Stimulated activated CD4-positive, alpha-beta T cell treated with anti-CD3 and anti-CD28 coated beads, Interleukin-2, amount 100 ng/mL, for 48 hours (primary cell): ENCODE results near the gene AARSD1.
"Not testable (repeated sequence)": the region's sequence is repeated elsewhere in the genome, so short reads cannot be mapped to it uniquely, and the experiment has no call there.

Experiments used
- DNase-seq, 2 donors: peaks; one replicate each; pipeline ENCODE4 v3.0.0-alpha.2; 2020

Gene AARSD1

DNA sequence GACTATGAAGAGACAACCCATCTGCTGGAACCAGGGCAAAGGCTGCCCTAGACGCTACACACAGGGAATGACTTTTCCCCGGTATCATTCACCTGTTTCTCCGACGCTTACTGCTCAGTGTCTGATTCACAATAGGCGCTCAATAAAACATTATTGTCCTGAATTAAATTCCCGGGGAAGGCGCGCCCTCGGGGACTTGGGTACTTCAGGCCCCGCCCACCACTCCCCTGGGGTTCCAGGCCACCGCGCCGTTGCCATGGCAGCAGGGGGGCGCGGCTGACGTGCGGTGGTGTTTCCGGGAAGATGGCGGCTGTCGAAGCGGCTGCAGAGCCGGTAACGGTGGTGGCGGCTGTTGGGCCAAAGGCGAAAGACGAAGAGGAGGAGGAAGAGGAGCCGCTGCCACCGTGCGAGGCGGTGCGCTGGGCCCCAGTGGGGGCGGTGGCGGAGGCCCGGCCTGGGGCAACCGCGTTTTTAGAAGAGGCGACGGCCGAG, 16.1 kb upstream of the AARSD1 start, which contains the start of gene RUNDC1:
RUNDC1 (plus strand) TSS at position 292 of the 492 bp plus-strand sequence; CDS start at position 304, 12 bp downstream.
- peak; percentile 88 to 90 for DNase-seq

DNA sequence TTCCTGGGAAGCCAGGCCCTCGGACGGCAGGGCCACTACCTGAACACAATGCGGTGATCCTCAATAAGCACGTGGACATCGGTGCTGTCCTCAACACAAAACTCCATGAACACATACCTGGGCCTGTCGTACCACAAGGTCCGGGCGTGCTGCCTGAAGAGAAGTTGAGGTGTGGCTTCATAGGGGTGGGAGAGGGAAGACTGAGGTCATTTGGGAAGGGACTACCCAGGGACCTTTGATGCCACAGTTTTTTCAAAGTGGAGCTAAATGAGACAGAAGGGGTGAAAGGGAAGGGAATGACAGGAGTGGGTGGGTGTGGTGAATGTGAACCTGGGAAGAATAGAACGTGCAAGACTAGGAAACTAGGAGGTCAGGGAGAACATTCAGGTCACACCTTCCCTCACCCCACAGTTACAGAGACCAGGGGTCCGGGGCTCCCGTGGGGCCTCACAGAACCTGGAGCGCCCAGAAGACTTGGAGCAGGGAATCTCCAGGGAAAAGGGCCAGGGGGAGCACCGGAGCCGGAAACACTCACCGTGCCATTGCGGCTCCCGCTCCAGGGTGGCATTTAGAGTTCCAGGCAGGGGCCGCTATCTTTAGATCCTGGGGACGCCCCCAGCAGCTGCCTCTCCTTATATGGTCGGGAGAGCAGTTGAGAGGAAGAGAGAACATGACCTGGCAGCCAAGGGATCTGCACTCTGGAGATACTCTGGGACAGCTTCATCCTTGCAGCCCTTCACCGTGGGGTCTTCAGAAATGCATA, 15.4 kb upstream of the AARSD1 start, which contains the start of gene PTGES3L:
PTGES3L (minus strand) TSS at position 570 of the 763 bp plus-strand sequence; CDS start at position 543, 27 bp downstream.
- no peak for DNase-seq

DNA sequence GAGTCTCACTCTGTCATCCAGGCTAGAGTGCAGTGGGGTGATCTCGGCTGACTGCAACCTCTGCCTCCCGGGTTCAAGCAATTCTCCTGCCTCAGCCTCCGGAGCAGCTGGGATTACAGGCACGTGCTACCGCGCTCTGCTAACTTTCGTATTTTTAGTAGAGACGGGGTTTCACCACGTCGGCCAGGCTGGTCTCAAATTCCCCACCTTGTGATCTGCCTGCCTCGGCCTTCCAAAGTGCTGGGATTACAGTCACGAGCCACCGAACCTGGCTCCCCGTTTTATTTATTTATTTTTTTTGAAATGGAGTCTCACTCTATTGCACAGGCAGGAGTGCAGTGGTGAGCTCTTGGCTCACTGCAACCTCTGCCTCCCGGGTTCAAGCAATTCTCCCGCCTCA, 11.4 kb upstream of the AARSD1 start:
- DNase-seq, result not testable (repeated sequence)

DNA sequence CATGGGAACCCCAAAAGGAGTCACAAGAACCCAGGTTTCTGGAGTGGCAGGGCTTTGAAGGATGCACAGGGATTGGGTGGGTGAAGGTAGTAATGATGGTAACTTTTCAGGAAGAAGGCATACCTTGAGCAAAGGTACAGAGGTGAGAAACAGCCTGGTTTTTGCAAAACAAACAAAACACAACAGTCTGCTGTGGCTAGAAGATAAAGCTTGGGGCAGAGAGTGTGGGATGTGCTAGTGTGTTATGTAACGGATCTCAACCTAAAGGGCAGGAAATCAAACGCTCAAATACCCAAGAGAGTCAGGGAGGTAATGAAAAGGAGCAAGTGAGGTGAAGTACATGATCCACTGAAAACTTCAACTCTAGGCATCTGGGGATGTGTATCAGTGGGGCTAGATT, 11.0 kb upstream of the AARSD1 start:
- DNase-seq, result no peak

DNA sequence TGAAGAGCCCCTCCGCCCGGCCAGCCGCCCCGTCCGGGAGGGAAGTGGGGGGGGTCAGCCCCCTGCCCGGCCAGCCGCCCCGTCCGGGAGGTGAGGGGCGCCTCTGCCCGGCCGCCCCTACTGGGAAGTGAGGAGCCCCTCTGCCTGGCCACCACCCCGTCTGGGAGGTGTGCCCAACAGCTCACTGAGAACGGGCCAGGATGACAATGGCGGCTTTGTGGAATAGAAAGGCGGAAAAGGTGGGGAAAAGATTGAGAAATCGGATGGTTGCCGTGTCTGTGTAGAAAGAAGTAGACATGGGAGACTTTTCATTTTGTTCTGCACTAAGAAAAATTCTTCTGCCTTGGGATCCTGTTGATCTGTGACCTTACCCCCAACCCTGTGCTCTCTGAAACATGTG, 9.1 kb upstream of the AARSD1 start:
- DNase-seq, result not testable (repeated sequence)

DNA sequence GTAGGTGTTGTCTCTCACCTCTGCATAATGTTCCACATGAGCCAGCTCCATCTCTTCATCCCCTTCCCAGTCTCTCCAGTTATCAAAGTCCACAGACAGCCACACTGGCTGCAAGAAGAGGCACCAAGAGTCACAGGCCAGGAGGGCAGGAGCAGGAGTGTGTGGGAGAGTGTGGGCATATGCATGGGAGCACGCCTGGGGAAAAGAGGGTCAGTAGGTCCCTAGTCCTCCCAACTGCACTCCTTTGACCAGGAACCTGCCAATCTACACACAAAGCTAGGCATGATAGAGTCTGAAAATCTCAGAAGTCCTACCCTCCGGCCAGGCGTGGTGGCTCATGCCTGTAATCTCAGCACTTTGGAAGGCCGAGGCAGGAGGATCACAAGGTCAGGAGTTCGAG, 7.3 kb upstream of the AARSD1 start:
- DNase-seq, result no peak

DNA sequence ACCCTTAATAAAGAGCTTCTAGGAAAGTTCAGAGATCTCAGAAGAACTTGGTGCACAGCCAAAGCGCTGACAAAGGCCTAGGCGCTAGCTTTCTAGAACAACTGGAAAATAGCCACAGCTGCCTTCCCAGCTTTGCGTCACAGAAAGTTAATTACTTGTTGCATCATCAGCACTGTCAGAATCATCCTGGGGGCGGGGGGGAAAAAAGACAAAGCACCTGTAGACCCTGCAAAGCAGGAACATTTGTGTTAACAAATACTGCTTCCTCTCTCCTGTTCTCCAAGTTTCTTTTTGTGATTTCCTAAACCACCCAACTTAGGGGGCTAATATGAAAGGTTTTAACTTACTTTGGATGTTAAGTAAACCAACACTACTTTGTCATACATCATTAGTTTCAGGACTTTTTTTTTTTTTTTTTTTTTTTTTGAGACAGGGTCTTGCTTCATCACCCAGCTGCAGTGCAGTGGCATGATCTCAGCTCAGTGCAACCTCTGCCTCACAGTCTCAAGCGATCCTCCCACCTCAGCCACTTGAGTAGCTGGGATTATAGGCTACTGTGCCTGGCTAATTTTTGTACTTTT, 4.8 kb upstream of the AARSD1 start:
- DNase-seq, result no peak

DNA sequence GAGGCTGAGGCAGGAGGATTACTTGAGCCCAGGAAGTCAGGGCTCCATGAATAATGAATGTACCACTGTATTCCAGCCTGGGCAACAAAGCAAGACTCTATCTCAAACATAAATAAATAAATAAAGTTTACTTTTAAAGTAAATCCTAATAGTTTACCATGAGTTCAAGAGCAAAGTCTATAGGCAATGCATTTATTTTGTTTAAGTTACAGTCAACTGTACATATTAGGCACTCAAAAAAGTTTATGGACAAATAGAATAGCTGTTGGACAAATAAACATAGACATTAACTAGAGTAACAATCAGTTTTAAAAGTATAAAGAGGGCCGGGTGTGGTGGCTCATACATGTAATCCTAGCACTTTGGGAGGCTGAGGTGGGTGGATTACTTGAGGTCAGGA, 3.7 kb upstream of the AARSD1 start:
- no peak for DNase-seq

DNA sequence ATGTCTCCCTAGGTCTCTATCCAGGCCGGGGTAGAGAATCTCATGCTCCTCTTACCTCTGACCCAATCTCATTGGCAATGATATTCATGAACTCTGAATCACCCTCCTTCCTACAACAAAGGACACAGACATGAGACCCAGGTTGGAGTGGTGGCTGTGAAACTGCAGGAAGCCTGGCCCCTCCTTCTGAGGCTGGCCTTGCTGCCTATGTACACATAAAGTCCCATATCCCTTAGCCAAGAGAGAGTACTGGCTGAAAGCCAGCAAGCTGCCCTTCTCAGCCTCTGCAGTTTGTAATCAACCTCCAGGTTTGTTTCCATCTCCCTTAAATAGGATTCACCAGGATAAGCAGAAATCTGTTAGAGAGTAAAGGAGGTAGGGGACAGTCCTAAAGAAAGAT, 10.6 kb downstream of the AARSD1 start:
- no peak for DNase-seq

DNA sequence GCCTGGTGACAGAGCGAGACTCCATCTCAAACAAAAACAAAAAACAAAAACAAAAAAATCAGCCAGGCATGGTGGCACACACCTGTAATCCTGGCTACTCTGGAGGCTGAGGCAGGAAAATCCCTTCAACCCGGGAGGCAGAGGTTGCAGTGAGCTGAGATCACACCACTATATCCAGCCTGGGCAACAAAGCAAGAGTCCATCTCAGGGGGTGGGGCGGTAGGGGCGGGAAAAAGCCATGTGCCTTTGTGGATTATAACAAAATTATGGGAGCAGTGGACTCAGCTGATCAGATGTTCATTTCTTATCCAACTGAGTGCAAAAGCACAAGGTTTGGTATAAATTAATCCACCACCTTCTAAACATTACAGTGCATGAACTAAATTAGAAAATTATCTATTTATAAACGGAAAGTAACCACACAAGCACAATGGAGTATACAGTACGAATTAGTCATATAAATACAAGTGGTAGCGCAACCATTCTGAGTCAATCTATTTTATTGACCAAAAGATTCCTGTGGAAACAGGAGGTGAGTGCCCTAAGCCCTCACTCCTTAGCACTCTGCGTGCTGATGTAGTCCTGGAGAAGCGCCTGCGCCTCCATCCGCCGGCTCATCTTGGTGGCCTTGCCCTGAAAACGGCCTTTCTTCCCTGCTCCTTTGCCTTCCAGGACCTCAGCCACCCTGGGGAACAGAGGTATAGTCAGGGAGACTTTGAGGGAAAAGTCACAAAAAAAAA, 14.0 kb downstream of the AARSD1 start:
- DNase-seq, result no peak

DNA sequence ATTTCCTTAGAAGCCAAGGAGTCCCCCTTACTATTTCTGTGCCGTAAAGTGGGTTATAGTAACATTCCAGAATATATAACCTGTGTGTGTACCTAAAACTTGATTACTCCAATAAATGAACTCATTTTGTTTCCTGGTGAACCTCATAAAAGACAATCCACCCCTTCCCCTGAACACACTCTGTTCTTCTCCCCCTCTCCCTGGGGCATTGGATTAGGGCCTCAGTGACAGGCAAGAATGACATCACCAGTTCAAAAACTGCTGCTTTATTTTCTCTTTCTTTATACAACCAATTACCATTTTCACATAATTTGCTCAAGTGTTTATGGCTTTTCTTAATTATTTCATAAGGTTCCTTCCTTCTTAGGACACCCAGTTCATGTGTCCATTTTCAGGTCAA, 17.4 kb downstream of the AARSD1 start:
- DNase-seq, result no peak

DNA sequence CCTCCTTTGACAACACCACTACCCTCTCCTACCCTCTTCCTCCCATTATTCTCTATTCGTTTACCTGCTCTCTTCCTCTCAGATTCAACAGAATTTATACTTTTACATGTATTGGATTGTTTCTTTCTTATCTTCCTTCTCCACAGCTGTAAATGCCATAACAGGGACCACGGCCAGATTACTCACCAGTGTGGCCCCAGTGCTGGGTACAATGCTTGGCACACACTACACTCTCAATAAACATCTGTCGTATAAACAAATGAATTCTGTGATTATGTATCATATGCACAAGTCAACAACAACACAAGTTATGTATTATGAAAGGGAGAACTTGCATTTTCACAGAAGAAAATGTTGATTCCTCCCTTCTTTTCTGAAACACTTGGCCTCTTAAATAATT, 20.0 kb downstream of the AARSD1 start:
- DNase-seq, result no peak

DNA sequence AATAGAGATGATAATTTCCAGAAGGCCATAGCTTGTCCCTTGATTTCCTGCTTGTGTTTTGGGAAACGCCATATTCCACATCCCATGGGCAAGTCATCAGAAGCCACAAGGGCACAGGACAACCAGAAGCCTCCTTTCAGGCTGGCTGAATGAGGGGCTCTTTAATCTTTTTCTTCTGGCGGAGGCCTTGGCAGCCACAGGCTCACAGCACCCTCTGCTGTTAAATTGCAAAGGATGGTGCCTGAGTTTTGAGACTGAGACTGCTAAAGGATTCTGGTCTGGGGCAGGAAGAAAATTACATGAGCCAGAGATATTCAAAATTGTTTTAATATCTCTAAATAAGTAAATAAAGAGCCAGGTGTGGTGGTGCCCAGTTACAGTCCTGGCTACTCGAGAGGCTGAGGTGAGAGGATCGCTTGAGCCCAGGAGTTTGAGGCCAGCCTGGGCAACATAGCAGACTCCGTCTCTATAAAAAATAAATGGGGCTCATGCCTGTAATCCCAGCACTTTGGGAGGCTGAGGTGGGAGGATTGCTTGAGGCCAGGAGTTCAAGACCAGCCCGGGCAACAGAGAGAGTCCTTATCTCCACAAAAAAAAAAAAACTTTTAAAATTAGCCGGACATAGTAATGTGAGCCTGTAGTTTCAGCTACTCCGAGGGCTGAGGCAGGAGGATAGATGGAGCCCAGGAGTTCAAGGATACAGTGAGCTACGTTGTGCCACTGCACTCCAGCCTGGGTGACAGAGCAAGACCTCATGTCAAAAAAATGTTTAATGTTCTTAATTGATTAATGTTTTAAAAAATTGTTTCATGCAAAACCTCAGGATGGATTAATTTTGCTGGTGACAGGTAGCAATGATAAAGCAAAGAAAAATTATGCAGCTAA, 26.3 kb downstream of the AARSD1 start:
- DNase-seq, result peak; percentile 1 to 16

DNA sequence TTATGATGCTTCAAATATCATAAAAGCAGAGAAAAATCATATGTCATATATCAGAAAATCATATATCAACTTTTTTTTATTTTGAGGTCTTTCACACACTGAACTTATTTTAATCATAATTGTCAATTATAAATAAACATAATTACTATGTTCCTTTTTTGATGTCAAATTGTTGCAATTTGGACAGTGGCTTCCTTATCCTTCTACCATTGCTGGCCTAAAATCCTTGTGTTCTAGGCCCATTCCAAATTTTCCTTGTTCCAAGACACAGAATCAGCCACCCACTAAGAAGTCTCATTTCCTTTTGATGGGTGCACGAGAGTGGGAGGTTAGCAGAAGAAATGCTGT, 34.8 kb downstream of the AARSD1 start:
- DNase-seq, result no peak

DNA sequence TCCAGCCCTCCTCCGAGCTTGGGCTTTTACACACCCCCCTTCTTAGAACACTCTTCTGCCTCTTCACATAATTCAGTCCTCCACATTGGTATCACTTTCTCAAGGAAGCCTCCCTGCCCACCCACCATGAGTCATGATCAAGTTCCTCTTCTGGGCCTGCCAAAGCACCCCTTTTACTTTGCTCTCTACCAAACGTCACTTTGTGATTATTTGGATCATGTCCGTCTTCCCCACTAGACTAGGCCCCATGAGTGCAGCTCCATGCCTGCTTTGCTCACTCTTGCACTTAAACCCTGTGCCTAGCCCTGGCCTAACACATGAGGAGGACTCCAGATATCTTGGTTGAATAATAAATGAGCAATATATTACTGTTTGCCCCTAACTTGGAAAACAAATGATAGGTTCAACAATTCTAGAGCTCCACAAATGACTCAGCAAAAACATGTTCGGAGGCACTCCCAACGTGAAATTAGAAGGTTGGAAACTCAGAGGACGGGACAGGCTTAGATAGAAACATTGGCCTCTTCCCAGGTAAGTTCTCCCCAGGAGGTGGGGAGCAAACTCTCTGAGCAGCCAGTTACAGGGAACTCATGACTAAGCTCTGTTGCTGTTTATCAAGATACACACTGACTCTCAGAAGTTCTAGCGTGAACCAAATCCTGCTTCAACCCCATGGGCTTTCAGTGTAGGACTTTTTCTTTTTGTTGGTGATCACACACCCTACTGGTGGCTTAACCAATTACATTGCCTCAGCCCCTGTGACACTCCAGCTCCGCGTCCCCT, 35.3 kb downstream of the AARSD1 start:
- peak; percentile 16 to 19 for DNase-seq

DNA sequence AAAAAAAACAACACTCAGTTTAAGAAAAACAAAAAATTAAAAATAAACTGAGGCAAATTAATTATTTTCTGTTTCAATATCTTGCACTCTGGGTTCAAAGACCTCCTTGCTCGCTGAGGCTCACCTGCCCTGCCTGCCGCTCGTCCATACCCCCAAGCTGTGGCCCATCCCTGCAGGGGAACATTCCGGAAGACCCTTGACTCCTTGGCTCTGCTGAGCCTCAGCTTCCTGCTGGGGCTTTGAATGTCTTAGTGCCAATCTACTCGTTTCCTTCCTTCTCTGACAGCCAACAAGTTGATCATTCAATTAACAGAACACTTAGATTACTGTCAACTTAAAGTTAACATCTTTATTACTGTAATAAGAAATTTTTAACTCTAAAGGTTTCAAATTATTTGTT, 39.4 kb downstream of the AARSD1 start:
- no peak for DNase-seq

DNA sequence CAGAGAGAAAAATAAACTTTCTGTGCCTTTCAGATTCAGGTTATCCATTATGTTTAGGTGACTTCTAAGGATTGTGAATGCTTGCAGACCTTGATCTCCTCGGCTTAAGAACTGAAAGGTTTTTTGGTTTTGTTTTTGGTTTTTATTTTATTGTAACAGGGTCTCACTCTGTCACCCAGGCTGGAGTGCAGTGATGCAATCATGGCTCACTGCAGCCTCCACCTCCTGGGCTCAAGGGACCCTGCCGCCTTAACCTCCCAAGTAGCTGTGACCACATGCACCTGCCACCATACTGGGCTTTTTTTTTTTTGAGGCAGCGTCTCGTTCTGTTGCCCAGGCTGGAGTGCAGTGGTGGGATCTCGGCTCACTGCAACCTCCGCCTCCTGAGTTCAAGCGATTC, 40.8 kb downstream of the AARSD1 start:
- DNase-seq, result not testable (repeated sequence)

DNA sequence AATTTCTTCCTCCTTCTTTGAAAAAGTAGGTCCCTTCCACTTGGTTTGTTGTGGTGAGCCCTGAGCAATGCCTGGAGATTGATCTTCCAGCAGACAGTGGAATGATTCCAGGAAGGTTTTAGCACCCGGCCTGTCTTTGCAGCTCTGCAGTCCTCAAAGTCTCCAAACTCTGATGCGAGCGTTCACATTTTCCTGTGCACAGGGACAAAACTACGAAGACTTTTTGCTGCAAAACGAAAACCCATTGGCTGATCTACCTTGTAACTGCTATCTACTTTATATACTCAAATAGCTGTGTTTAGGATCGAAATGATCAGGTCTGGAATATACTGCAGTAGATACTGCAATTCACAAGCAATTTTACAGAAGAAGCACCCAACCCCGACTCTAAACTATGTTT, 42.0 kb downstream of the AARSD1 start:
- DNase-seq, result no peak

DNA sequence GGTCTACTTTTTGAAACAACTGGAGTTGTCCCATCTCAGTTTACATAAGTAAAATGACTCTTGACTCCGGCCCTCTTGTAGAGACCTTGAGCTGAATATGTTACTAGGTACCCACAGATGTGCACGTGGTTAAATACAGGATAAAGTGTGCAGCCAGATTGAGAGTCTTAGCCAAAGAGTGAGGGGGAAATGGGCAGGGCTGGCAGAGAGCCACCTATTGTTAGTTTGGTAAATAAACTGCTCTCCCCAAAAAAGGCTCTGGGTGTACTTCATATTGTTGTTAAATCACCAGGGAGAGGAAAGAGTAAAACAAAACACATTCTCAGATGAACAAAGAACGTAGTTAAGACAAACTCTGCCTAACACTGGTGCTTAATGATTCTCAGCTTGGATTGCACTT, 43.3 kb downstream of the AARSD1 start:
- DNase-seq, result no peak

DNA sequence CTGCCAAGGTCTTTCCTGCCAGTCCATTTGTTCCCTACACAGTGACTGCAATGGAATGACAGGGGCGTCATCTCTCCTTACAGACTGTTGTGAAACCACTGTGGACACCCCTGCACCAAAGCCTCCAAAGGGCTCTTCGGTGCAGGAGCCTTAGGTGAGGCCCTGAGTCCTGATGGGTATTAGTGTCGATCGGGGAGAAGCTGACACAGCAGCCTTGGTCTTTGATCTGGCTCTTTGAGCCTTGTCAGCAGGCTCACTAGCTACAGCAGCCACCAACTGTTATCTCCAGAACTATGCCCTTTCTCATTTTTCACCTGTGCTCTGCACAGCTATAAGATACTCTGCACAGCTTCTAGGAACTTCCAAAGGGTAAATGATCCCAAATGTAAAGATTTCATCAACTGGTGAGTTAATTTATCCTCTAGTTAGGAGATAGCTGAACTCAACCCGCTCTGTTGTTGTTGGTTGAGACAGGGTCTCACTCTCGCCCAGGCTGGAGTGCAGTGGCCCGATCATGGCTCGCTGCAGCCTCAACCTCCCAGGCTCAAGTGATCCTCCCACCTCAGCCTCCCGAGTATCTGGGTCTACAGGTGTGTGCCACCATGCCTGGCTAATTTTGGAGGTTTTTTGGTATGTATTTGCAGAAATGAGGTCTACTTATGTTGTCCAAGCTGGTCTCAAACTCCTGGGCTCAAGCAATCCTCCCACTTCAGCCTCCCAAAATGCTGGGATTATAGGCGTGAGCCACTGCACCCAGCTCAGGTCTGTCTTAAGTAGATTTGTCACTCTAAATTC, 44.0 kb downstream of the AARSD1 start:
- no peak for DNase-seq

DNA sequence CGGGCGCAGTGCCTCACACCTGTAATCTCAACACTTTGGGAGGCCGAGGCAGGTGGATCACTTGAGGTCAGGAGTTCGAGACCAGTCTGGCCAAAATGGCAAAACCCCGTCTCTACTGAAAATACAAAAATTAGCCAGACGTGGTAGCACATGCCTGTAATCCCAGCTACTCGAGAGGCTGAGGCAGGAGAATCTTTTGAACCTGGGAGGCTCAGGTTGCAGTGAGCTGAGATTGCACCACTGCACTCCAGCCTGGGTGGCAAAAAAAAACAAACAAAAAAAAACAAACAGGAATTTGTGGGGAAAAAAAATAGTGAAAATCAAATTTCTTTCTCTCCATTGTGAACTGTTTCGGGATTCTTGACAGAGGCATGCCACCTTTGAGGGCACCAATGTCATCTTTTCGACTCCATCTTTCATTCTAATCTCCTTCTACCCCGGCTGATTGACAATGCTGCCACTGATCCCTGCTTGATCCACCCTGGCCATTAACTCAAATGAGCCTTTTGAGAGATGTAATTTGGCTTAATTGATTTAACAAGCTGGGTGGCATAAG, 44.7 kb downstream of the AARSD1 start:
- not testable (repeated sequence) for DNase-seq
